A673 (cell line): Measurements from ENCODE around the gene REEP6. TPM values are rescaled to one million over a fixed set of nuclear protein-coding genes. Genes with fewer than 3 reads are reported as not detected.

Experiments used
- BruUV-seq: library from RNA; stranded (reverse); fragments of 400-500 nt; replicated peaks from 2 replicates; lab custom pipeline; 2021; lab: Mats Ljungman, UMichigan
- CTCF ChIA-PET: fragments of 300-600 bp; sonication (Branson Sonifier 250); formaldehyde crosslinking; loops from one replicate; lab custom pipeline; 2022; ENCODE audit warnings: antibody characterized with exemption; lab: Charles Lee
- POLR2A ChIA-PET: fragments of 300-600 bp; sonication (Branson Sonifier 250); formaldehyde crosslinking; loops from one replicate; lab custom pipeline; 2022; ENCODE audit warnings: antibody characterized with exemption; ENCODE audit not compliant: low non-redundant PET; lab: Charles Lee
- DNase-seq: peaks from one replicate; pipeline ENCODE4 v3.0.0-alpha.2; 2015; ENCODE audit warnings: low spot score
- H3K27ac ChIP-seq: fragments of 200-600 bp; sonication (generic); 2 replicates; pipeline ENCODE4 v1.5.1; 2016; ENCODE audit warnings: mixed run types, low read depth, mild to moderate bottlenecking, mixed read lengths, antibody characterized with exemption, low read length; ENCODE audit not compliant: poor library complexity, severe bottlenecking
- H3K27me3 ChIP-seq: fragments of 200-600 bp; sonication (generic); replicated peaks from 2 replicates; pipeline ENCODE4 v1.6.1; 2017; ENCODE audit warnings: mixed run types, low read depth, mild to moderate bottlenecking, mixed read lengths, antibody characterized with exemption, low read length; ENCODE audit not compliant: insufficient read depth, poor library complexity
- H3K36me3 ChIP-seq: fragments of 200-600 bp; sonication (generic); 2 replicates; pipeline ENCODE4 v1.6.1; 2016; ENCODE audit warnings: mixed run types, mild to moderate bottlenecking, mixed read lengths, antibody characterized with exemption, low read length; ENCODE audit not compliant: insufficient read depth, poor library complexity, severe bottlenecking
- H3K4me1 ChIP-seq: fragments of 200-600 bp; sonication (generic); 2 replicates; pipeline ENCODE4 v1.6.1; 2017; ENCODE audit warnings: mixed run types, mild to moderate bottlenecking, mixed read lengths, antibody characterized with exemption, low read length; ENCODE audit not compliant: insufficient read depth, poor library complexity, severe bottlenecking
- H3K4me3 ChIP-seq: fragments of 200-600 bp; sonication (generic); 2 replicates; pipeline ENCODE4 v1.5.1; 2016; ENCODE audit warnings: low read depth, mixed run types, mild to moderate bottlenecking, mixed read lengths, low read length; ENCODE audit not compliant: poor library complexity, severe bottlenecking
- H3K9me3 ChIP-seq: fragments of 200-600 bp; sonication (generic); 2 replicates; pipeline ENCODE4 v1.6.1; 2016; ENCODE audit warnings: mixed run types, low read depth, mild to moderate bottlenecking, mixed read lengths, antibody characterized with exemption, low read length; ENCODE audit not compliant: poor library complexity, severe bottlenecking
- CTCF ChIP-seq: fragments of 300-800, 200-600 bp; sonication (generic); conservative IDR thresholded peaks from 2 replicates; pipeline ENCODE4 v1.5.1; 2017; ENCODE audit warnings: low read depth, mild to moderate bottlenecking, antibody characterized with exemption, low read length, moderate library complexity, mixed read lengths
- EZH2 ChIP-seq: fragments of 200-600 bp; sonication (generic); IDR thresholded peaks from 2 replicates; pipeline ENCODE4 v1.6.1; 2017; ENCODE audit warnings: borderline replicate concordance, low read depth, mild to moderate bottlenecking, mixed read lengths, antibody characterized with exemption, low read length; ENCODE audit not compliant: poor library complexity, severe bottlenecking
- intact Hi-C: fragments of 100-400 bp; cut with micrococcal nuclease; formaldehyde crosslinking; loops from one replicate; pipeline ENCODE4 v1.10.0; 2022; ENCODE audit not compliant: unreplicated experiment
- total RNA-seq: library from RNA; stranded (reverse); gene quantifications from 2 replicates; pipeline ENCODE4 v1.2.3, GENCODE V29; 2021

Gene REEP6
- total RNA-seq, 1 experiment from 2014 or later, result 4.7 TPM

GRCh38 chr19:1521636-1522035 is 30.7 kb downstream of the REEP6 start:
- DNase-seq, result peak; percentile 49
- CTCF ChIA-PET, result interaction anchor here (0.9 kb wide), 1 partner anchor 24 kb away, joined by 3 read pairs; no protein-coding TSS in a partner anchor
- POLR2A ChIA-PET, result no interaction called here
- Histone ChIP-seq H3K27ac (no peak overlapping the region), H3K9me3 (no peaks in the 10 kb centered on the region), H3K27me3 (peaks cover 28% of the 10 kb centered on the region), H3K4me1 (peaks cover 4% of the 10 kb centered on the region), H3K36me3 (no peaks in the 10 kb centered on the region), H3K4me3 (no peak overlapping the region)
- BruUV-seq, result no TSS peak
- TF ChIP-seq EZH2, result no peak
- no peak for TF ChIP-seq CTCF
- intact Hi-C loops, result no loop called here

- Histone ChIP-seq H3K9me3 (no peaks in the 10 kb centered on the region), H3K27ac (no peak overlapping the region), H3K4me1 (peaks cover 4% of the 10 kb centered on the region), H3K4me3 (no peak overlapping the region), H3K36me3 (no peaks in the 10 kb centered on the region), H3K27me3 (peaks cover 28% of the 10 kb centered on the region)
- DNase-seq, result no peak
- intact Hi-C loops, result no loop called here
- BruUV-seq, result no TSS peak
- POLR2A ChIA-PET, result interaction anchor here (0.6 kb wide), 1 partner anchor 253 kb away, joined by 3 read pairs; the partner anchor contains the start of gene CIRBP
- no peak for TF ChIP-seq EZH2
- no peak for TF ChIP-seq CTCF
- CTCF ChIA-PET, result interaction anchor here (0.9 kb wide), 1 partner anchor 24 kb away, joined by 3 read pairs; no protein-coding TSS in a partner anchor
These were observed 31.1 kb downstream of the REEP6 start for GRCh38 chr19:1522061-1522460.

- TF ChIP-seq CTCF (no peak), EZH2 (no peak)
- Histone ChIP-seq H3K27me3 (peaks cover 28% of the 10 kb centered on the region), H3K36me3 (no peaks in the 10 kb centered on the region), H3K27ac (no peak overlapping the region), H3K4me1 (peaks cover 4% of the 10 kb centered on the region), H3K4me3 (no peak overlapping the region), H3K9me3 (no peaks in the 10 kb centered on the region)
- DNase-seq, result no peak
- BruUV-seq, result no TSS peak
- CTCF ChIA-PET, result no interaction called here
- POLR2A ChIA-PET, result interaction anchor here (0.6 kb wide), 1 partner anchor 254 kb away, joined by 3 read pairs; the partner anchor contains the start of gene CIRBP
- intact Hi-C loops, result no loop called here
These were observed 31.9 kb downstream of the REEP6 start for GRCh38 chr19:1522838-1523237.
